ENCODE measurements around the gene PLEKHO2.
"Not testable (repeated sequence)": the region's sequence is repeated elsewhere in the genome, so short reads cannot be mapped to it uniquely, and the experiment has no call there.

Gene PLEKHO2

GRCh38 chr15:64809649-64810496 is 31.8 kb upstream of the PLEKHO2 start:
- Histone ChIP-seq H3K27me3 (ENCODE audit: low read length) (no peaks in the 10 kb centered on the region), H3K79me2 (ENCODE audit: insufficient read depth, low read length) (no peaks in the 10 kb centered on the region), H3K9me2 (replicated peaks; ENCODE audit: insufficient read depth, low read length) (no peaks in the 10 kb centered on the region), H3F3A (ENCODE audit: insufficient read depth) (no peaks in the 10 kb centered on the region), H3K4me3 (ENCODE audit: insufficient read depth, low read length, poor library complexity, severe bottlenecking) (no peak overlapping the region), H3K4me2 (ENCODE audit: low read depth, low read length, poor library complexity, severe bottlenecking) (no peak overlapping the region), H3K27ac (ENCODE audit: low read depth, low read length) (no peak overlapping the region), H3K36me3 (ENCODE audit: low read length) (no peaks in the 10 kb centered on the region), H4K20me1 (ENCODE audit: low read depth, low read length) (no peaks in the 10 kb centered on the region), H3K9ac (ENCODE audit: low read length) (no peak overlapping the region), H2AFZ (ENCODE audit: low read depth, low read length, severe bottlenecking) (no peak overlapping the region), H3K9me3 (ENCODE audit: insufficient read depth, low read length) (no peaks in the 10 kb centered on the region)
- TF ChIP-seq EZH2phosphoT487 (conservative IDR thresholded peaks at IDR 0.05; ENCODE audit: low read length): no peak
- TF ChIP-seq, protein P1, sequence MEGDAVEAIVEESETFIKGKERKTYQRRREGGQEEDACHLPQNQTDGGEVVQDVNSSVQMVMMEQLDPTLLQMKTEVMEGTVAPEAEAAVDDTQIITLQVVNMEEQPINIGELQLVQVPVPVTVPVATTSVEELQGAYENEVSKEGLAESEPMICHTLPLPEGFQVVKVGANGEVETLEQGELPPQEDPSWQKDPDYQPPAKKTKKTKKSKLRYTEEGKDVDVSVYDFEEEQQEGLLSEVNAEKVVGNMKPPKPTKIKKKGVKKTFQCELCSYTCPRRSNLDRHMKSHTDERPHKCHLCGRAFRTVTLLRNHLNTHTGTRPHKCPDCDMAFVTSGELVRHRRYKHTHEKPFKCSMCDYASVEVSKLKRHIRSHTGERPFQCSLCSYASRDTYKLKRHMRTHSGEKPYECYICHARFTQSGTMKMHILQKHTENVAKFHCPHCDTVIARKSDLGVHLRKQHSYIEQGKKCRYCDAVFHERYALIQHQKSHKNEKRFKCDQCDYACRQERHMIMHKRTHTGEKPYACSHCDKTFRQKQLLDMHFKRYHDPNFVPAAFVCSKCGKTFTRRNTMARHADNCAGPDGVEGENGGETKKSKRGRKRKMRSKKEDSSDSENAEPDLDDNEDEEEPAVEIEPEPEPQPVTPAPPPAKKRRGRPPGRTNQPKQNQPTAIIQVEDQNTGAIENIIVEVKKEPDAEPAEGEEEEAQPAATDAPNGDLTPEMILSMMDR (IDR thresholded peaks at IDR 0.05; ENCODE audit: insufficient read depth, low read length, poor library complexity, severe bottlenecking): peak; percentile 97

- H3K36me3 ChIP-seq (ENCODE audit: low read length): no peaks in the 10 kb centered on the region
- H3F3A ChIP-seq (ENCODE audit: insufficient read depth): 0 out of 2 replicates have a peak, but pooled peaks cover 2% of the 10 kb centered on the region
- no peaks in the 10 kb centered on the region for H3K27me3 ChIP-seq (ENCODE audit: low read length)
- no peak overlapping the region for H3K27ac ChIP-seq (ENCODE audit: low read depth, low read length)
- TF ChIP-seq, protein P1 (IDR thresholded peaks at IDR 0.05; ENCODE audit: insufficient read depth, low read length, poor library complexity, severe bottlenecking): no peak
- no peak for TF ChIP-seq EZH2phosphoT487 (conservative IDR thresholded peaks at IDR 0.05; ENCODE audit: low read length)
- no peak overlapping the region for H2AFZ ChIP-seq (ENCODE audit: low read depth, low read length, severe bottlenecking)
- H4K20me1 ChIP-seq (ENCODE audit: low read depth, low read length): no peaks in the 10 kb centered on the region
- no peak overlapping the region for H3K4me2 ChIP-seq (ENCODE audit: low read depth, low read length, poor library complexity, severe bottlenecking)
- H3K9ac ChIP-seq (ENCODE audit: low read length): no peak overlapping the region
- H3K79me2 ChIP-seq (ENCODE audit: insufficient read depth, low read length): no peaks in the 10 kb centered on the region
- H3K9me2 ChIP-seq (replicated peaks; ENCODE audit: insufficient read depth, low read length): no peaks in the 10 kb centered on the region
- H3K4me3 ChIP-seq (ENCODE audit: insufficient read depth, low read length, poor library complexity, severe bottlenecking): no peak overlapping the region
- no peaks in the 10 kb centered on the region for H3K9me3 ChIP-seq (ENCODE audit: insufficient read depth, low read length)
Observed at GRCh38 chr15:64810497-64811326, 31.0 kb upstream of the PLEKHO2 start.

DNA sequence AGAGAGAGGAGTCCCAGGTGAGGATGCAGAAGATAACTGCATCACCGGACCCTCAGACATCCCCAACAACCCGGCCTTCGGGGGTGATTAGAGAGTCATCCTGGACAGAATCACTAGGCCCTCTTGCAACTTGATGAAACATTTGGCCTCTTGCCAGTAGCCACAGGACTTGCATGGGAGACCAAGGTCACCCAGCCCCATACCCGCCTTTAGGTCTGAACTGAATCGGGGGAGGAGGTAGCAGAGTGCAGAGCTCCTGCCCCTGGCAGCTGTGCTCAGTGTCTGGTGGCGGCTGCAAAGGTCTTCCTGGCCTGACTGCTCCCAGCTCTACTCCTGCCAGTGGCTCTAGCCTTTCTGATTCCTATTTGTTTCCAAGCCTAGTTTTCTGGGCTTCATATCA is 28.6 kb upstream of the PLEKHO2 start:
- Histone ChIP-seq H3K9me2 (replicated peaks; ENCODE audit: insufficient read depth, low read length) (no peaks in the 10 kb centered on the region), H3K79me2 (ENCODE audit: insufficient read depth, low read length) (no peaks in the 10 kb centered on the region), H3K9me3 (ENCODE audit: insufficient read depth, low read length) (no peaks in the 10 kb centered on the region), H3K27me3 (ENCODE audit: low read length) (no peaks in the 10 kb centered on the region), H3K36me3 (ENCODE audit: low read length) (no peaks in the 10 kb centered on the region), H3K9ac (ENCODE audit: low read length) (no peak overlapping the region), H4K20me1 (ENCODE audit: low read depth, low read length) (no peaks in the 10 kb centered on the region), H3K27ac (ENCODE audit: low read depth, low read length) (no peak overlapping the region), H3F3A (ENCODE audit: insufficient read depth) (0 out of 2 replicates have a peak, but pooled peaks cover 4% of the 10 kb centered on the region), H3K4me2 (ENCODE audit: low read depth, low read length, poor library complexity, severe bottlenecking) (no peak overlapping the region), H2AFZ (ENCODE audit: low read depth, low read length, severe bottlenecking) (no peak overlapping the region), H3K4me3 (ENCODE audit: insufficient read depth, low read length, poor library complexity, severe bottlenecking) (no peak overlapping the region)
- TF ChIP-seq, protein P1 (IDR thresholded peaks at IDR 0.05; ENCODE audit: insufficient read depth, low read length, poor library complexity, severe bottlenecking): no peak
- no peak for TF ChIP-seq EZH2phosphoT487 (conservative IDR thresholded peaks at IDR 0.05; ENCODE audit: low read length)

DNA sequence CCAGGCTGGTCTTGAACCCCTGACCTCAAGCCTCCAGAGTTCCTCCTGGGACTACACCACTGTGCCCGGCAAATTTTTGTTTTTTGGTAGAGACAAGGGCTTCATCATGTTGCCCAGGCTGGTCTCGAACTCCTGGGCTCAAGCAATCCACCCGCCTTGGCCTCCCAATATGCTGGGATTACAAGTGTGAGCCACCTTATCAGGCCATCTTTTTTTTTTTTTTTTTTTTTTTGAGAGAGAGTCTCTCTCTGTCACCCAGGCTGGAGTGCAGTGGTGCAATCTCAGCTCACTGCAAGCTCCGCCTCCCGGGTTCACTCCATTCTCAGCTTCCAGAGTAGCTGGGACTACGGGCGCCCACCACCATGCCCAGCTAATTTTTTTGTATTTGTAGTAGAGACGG is 27.4 kb upstream of the PLEKHO2 start:
- not testable (repeated sequence) for H3K79me2 ChIP-seq (ENCODE audit: insufficient read depth, low read length); H3K9me2 ChIP-seq (replicated peaks; ENCODE audit: insufficient read depth, low read length); H3K27me3 ChIP-seq (ENCODE audit: low read length); H3K27ac ChIP-seq (ENCODE audit: low read depth, low read length); H2AFZ ChIP-seq (ENCODE audit: low read depth, low read length, severe bottlenecking); H4K20me1 ChIP-seq (ENCODE audit: low read depth, low read length); H3K4me3 ChIP-seq (ENCODE audit: insufficient read depth, low read length, poor library complexity, severe bottlenecking); H3K9me3 ChIP-seq (ENCODE audit: insufficient read depth, low read length); H3K4me2 ChIP-seq (ENCODE audit: low read depth, low read length, poor library complexity, severe bottlenecking); H3K9ac ChIP-seq (ENCODE audit: low read length); H3F3A ChIP-seq (ENCODE audit: insufficient read depth); H3K36me3 ChIP-seq (ENCODE audit: low read length)

GRCh38 chr15:64814965-64815364 is 26.8 kb upstream of the PLEKHO2 start:
- H3K79me2 ChIP-seq (ENCODE audit: insufficient read depth, low read length); H3K27ac ChIP-seq (ENCODE audit: low read depth, low read length); H3K27me3 ChIP-seq (ENCODE audit: low read length); H3K36me3 ChIP-seq (ENCODE audit: low read length); H3K9me3 ChIP-seq (ENCODE audit: insufficient read depth, low read length); H3K4me3 ChIP-seq (ENCODE audit: insufficient read depth, low read length, poor library complexity, severe bottlenecking); H3K9me2 ChIP-seq (replicated peaks; ENCODE audit: insufficient read depth, low read length); H2AFZ ChIP-seq (ENCODE audit: low read depth, low read length, severe bottlenecking); H3F3A ChIP-seq (ENCODE audit: insufficient read depth); H3K9ac ChIP-seq (ENCODE audit: low read length); H4K20me1 ChIP-seq (ENCODE audit: low read depth, low read length); H3K4me2 ChIP-seq (ENCODE audit: low read depth, low read length, poor library complexity, severe bottlenecking): not testable (repeated sequence)
